ENCODE data around the gene NR4A1. TPM values are rescaled to one million over a fixed set of nuclear protein-coding genes. Genes with fewer than 3 reads are reported as not detected.
A peak's percentile ranks its signal among the peaks of the same experiment; 100 is the strongest.

NR4A1 gene
- total RNA-seq, 1 donor from 2014 or later: 76.3 TPM

DNA sequence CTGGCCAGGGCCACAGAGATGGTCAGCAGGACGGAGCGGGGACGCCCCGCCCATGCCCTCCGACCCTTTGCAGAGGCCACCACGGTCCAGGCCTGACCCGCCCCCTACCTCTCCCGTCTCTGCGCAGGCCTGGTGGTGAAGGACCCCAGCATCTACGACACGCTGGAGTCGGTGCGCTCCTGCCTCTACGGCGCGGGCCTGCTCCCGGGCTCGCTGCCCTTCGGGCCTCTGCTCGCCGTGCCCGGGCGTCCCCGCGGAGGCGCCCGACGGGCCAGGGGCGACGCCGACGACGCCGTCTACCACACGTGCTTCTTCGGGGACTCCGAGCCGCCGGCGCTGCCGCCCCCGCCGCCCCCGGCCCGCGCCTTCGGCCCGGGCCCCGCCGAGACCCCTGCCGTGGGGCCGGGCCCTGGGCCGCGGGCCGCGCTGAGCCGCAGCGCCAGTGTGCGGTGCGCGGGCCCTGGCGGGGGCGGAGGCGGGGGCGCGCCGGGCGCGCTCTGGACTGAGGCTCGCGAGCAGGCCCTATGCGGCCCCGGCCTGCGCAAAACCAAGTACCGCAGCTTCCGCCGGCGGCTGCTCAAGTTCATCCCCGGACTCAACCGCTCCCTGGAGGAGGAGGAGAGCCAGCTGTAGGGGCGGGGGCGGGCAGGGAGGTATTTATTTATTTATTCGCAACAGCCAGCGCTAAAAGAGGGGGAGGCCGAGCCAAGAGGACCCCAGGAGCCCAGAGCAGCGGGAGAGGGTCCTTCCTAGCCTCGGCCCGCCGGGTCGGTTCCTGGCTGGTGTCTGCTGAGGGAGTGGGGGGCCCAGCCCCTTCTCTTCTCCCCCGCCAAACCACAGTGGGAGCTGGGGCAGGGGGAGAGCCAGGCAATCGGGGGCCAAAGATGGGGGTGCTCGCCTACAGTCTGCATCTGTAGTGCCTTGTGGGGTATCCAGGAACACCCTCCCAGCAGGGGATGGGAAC, 36.4 kb upstream of the NR4A1 start:
- intact Hi-C loops (cut with DNase I): no loop called here
- no peak for DNase-seq (ENCODE audit: low spot score)

DNA sequence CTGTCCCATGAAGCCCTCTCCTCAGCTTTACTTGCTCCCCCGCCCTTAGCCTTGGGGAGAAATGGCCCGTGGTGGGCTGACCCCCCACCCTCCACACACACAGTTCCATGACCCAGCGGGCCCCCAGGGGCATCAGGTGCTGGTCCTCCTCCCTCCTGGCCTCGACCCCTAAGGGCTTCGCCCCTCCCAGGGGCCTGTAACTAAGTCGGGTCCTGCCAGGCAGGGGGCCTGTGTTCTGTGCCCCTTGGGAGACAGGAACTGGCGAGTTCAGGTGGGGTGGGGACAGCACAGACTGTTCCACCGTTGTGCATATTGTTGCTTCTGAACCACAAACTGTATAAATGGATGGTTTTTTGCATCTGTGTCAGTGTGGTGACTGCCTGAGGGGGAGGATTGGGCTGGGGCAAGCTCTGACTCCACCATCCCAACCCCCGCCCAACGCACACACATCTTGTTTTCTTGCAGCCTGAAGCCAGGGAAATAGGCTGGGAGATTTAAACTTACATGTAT, 35.7 kb upstream of the NR4A1 start:
- intact Hi-C loops (cut with DNase I): no loop called here
- no peak for DNase-seq (ENCODE audit: low spot score)

DNA sequence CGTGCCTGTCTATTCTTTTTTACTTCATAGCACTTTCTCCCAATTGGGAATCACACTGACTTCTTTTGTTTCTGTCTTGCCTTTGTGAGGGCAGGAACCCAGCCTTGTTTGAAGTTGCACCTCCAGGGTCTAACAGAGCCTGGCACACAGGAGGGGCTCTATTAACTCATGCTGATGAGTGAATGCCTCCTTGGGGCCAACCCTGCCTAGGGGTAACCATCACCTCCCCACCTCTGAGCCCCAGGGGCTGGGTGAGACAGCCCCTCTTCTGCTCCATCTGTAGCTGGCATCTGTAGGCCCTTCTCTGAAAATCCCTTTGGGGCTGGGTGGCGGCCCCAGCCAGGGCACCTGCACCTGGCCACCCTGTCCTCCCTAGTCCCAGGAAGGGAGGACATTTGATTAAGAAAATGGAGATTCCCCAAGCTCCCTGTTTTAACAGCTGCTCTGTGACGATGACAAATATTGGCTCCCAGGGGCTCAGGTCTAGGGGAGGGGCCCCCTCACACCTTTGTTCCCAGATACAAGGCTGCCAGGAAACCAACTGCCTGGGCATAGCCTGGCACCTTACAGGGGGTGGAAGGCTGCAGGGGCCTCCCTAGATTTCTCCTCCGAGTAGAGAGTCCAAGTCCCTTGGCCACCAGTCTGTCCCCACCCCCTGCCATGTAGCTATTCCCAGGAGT, 32.7 kb upstream of the NR4A1 start:
- no peak for DNase-seq (ENCODE audit: low spot score)
- intact Hi-C loops (cut with DNase I): no loop called here

DNA sequence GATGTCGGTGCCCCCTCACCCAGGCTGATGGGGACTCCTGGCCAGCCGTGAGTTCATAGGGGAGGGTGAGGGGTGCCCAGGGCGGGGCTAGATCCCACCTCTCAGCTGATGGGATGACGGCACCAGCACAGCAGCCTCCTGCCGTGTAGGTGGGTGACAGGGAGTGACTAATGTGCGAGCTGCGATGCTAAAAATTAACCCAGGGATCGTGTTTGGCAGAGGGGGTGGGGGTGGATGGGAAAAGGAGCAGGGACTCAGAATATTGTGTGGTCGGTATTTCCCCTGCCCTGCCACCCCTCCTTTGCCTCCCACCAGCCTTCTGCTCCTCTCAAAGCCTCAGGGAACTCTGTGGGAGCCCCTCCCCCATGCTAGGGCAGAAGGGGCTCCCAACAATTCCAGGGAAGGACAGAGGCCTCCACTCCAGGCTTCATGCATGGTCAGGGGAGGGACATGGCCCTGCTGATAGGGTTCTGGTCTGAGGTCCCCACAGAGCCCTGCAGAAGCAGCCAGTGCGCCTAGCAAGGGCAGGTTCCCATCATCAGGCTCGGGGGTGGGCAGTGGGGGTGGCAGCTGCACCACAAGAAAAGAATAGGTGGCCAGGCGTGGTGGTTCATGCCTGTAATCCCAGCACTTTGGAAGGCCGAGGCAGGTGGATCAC, 32.0 kb upstream of the NR4A1 start:
- intact Hi-C loops (cut with DNase I): no loop called here
- DNase-seq (ENCODE audit: low spot score): no peak

DNA sequence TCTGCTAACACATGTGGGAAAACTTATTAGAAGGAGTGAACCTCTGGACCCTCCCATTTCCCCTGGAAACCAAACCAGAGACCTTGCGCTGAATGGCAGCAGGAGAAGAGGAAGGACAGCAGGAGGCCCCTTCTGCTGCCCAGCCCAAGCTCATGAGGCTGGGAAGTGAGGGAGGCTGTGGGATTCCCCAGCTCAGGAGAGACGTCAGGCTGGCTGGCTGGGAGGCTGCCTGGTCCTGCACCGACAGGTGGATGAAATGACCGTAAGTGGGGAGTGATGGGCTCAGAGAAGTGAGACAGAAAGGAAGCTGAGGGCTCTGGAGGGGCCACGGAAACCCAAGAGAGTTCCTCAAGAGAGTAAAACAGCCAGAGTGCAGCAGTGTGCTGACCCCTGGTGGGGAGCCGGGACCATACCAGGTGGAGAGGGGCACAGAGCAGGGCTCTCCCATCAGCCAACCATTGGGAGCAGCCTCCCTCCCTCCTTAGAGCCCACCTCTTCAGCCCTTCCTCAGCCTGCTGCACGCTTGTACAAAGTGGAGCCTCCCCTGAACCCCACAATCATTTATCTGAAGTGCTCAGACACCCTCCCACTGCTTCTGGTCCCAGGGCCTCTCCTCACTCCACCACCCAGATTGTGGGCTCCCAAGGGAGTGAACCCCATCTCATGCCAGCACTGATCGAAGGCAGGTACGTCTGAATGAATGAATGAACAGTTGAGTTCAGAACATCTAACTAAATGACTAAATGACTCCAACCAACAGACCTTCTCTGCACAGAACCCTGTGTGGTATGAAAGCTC, 30.5 kb upstream of the NR4A1 start:
- intact Hi-C loops (cut with DNase I): no loop called here

DNA sequence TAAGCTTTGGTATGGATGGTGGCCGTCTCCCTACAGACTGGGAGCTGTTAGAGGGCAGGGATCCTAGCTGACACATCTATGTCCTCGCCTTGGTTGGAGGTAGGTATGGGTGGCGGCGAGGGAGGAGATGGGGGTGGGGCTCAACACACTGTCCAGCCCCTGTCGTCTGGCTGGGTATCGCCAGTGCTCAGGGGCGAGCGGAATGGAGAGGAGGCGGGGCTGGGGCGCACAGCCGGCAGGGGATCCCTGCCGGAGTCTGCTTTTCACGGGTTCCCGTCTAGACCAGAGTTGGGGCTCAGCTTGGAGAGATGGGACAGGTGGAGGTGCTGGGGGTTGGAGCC, 28.4 kb upstream of the NR4A1 start:
- DNase-seq (ENCODE audit: low spot score): no peak
- intact Hi-C loops (cut with DNase I): loop anchor here (1.0 kb wide), 1 partner anchor 16 kb away; no protein-coding TSS in a partner anchor

More for the DNA sequence above, 30.5 kb upstream of the NR4A1 start:
- no peak for DNase-seq (ENCODE audit: low spot score)

DNA sequence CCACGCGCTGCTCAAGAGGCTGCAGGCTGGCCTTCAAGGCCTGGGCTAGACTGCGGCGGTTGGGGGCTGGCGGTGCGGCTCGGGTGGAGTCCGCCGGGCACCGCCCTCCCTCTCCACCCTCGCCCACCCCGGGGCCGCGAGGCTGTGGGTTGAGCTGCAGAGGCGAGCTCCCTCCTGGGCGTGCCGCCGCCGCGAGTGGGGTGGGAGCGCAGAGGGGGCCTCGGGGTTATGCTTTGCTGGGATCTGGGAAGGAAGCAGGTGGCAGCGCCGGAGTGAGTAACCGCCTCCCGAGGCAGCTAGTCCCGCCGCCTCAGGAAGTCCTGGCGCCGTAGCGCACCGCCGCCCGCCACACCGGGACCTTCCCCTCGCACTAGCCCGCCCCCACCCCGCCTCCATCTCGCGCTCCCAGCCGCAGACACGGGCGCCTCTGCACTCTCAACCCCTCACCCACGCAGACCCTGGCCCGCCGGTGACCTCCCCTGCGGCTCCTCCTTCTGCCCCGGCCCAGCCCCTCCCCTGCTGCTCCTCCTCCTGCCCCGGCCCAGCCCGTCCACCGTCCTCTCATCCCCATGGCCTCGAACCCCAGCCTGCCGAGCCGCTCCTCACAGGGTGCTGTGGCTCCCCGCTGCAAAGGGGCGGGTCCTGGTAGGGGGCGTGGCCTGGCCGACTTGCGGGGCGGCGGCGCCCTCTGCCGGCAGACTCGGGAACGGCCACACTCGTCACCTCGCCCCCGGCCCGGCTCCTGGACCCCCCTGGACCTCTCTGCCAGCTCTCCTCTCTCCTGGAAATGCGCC, 27.9 kb upstream of the NR4A1 start:
- DNase-seq (ENCODE audit: low spot score): peak; percentile 95
- intact Hi-C loops (cut with DNase I): loop anchor here (1.0 kb wide), 1 partner anchor 16 kb away; no protein-coding TSS in a partner anchor

DNA sequence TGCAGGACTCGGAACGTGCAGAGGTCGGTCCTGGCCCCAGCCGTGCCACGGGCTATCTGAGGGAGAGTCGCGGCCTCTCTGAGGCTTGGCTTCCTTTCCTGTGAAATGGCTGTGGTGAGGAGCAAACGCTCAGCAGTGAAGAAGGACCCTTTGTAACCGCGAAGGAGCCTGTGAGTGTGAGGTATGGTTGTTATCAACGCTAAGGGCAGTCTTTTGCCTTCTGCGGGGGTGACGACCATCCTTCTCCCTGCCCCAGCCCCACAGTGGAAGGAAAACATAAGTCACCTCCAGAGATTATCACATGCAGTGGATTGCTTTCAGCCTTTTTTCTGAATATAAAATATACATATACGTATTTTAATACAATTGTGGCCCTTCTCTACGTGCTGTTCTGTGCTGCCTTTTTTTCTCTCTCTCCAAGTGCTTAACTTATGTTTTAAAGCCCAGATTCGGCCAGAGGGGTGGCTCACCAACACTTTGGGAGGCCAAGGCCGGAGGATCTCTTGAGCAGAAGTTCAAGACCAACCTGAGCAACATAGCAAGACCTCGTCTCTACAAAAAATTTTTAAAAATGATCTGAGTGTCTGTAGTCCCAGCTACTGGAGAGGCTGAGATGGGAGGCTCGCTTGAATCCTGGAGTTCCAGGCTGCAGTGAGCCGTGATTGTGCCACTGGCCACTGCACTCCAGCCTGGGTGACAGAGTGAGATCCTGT, 27.1 kb upstream of the NR4A1 start:
- intact Hi-C loops (cut with DNase I): loop anchor here (1.0 kb wide), 1 partner anchor 17 kb away; no protein-coding TSS in a partner anchor
- DNase-seq (ENCODE audit: low spot score): no peak

DNA sequence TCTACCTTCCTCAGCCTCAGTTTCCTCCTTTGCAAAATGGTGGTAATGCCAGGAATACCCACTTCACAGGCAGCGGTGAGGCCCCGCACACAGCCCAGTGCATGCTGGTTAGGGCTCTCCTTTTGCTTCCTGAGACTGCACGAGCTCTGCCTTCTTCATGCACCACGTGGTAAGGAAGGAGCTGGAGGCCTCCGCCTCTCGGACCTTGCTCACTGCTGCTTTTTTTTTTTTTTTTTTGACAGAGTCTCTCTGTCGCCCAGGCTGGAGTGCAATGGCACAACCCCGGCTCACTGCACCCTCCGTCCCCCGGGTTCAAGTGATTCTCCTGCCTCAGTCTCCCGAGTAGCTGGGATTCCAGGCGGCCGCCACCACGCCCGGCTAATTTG, 26.4 kb upstream of the NR4A1 start:
- intact Hi-C loops (cut with DNase I): loop anchor here (1.0 kb wide), 2 partner anchors 26 to 57 kb away; partner anchors contain the start of gene NR4A1
- DNase-seq (ENCODE audit: low spot score): no peak

DNA sequence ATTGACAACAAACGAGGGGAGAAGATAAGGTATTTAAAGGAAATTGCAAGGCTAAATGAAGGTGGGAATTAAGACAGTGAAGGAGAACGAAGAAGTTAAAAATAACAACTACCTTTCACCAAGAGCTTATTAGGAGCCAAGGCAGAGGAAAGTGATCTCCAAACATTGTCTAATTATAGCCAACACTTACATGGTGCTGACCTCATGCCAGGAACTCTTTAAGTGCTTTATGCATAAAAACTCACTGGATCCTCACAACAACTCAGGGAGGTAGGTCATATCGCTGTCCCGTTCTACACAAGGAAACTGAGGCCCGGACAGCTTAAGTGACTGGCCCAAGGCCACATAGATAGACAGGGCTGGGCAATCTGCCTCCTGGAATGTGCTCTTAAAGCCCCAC, 25.0 kb upstream of the NR4A1 start:
- intact Hi-C loops (cut with DNase I): loop anchor here (2.0 kb wide), 1 partner anchor 19 kb away; no protein-coding TSS in a partner anchor
- no peak for DNase-seq (ENCODE audit: low spot score)

DNA sequence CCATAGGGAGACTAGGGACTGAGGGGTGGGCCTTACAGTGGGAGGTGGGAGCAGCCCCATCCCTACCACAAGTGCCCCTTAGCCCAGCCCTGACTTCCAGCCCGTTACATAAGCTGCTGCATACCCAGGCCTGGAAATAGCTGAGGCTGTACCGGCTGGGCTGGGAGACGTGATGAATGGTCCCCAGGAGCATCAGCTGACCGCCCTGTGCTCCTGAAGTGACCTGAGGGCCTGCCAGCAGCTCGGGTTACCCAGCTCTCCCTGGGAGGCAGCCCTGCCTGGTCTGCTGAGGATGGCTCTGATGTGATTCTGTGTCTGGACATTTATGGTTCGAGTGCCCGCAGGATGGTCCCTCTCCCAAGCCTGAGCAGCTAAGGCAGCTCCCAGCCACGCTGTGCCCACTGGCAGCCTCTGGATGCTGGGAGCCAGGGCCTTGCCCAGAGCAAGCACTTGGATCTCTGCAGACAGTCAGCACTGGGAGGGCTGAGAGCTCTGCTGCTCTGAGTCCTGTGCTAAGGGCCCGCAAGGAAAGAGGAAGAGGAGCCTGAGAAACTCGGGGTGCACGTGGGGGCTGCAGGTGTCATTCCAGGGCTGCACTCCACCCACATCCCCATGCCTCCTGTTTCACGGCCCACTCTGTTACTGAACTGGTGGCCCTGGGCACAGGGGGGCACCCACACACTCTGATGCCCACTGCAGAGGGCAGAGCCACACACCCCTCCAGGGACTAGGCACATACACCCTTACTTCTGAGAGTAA, 24.0 kb upstream of the NR4A1 start:
- no peak for DNase-seq (ENCODE audit: low spot score)
- intact Hi-C loops (cut with DNase I): loop anchor here (2.0 kb wide), 1 partner anchor 18 kb away; no protein-coding TSS in a partner anchor

DNA sequence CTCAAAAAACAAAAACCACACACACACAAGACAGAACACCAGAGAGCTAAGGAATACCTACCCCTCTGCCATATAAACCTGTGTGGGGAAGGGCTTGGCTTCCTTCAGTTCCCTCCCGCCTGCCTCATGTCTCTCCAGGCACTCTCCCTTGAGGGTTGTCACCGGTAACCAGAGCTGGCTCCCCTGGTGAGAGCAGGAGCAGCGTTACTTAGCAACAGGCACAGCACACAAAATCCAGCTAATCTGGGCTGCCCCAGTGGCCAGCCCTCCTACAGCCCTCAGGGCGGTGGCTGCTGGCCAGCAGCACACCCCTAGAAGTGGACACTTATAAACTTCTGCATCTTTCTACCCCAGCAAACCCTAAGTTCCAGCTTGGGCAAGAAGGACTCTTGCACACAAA, 21.6 kb upstream of the NR4A1 start:
- intact Hi-C loops (cut with DNase I): loop anchor here (10.0 kb wide), 1 partner anchor 1015 kb away; no protein-coding TSS in a partner anchor
- no peak for DNase-seq (ENCODE audit: low spot score)

DNA sequence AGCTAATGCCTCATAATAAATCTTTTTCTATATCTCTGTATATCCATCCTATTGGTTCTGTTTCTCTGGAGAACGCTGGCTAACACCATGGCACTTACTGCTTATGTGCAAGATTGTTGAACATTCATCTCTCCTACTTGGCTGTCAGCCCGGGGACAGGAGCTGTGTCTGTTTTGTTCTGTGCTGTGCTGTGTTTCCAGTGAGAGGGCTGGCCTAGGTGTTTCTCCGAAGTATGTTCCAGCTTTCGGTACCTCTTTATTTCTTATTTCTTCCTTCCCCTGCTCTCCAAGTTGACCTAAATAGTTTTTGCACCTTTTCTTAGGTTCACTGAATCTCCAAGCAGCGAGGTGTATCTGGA, 18.8 kb upstream of the NR4A1 start:
- DNase-seq (ENCODE audit: low spot score): no peak
- intact Hi-C loops (cut with DNase I): loop anchor here (10.0 kb wide), 1 partner anchor 1012 kb away; no protein-coding TSS in a partner anchor

DNA sequence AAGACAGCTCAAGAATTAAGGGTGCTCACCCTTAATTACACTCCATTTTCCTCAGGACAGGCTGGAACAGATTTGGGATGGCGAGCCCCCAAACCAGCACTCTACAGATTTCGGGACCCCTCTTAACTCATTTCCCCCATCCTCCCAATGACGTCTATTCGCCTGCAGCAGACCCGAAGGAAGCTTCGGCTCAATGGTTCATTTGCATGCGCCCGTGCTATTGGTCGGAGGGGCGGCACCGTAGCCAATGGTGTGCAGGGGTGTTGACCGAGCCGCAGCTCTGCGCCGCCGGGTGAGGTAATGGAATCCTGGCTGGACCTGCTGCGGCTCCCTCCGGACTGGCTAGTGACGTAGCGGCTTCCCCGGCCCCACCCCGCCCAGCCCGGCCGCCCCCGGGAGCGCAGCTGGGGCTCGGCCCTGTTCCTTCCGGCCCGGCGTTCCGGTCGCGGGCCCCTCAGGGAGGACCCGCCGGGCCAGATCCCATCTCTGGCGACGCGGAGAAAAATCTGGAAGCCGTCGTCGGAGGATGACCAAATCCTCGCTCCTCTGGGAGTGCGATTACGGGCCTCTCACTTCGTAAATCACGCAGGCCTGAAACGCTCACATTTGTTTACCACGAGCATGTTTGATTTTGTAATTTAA, 18.3 kb upstream of the NR4A1 start:
- intact Hi-C loops (cut with DNase I): loop anchor here (10.0 kb wide), 1 partner anchor 1012 kb away; no protein-coding TSS in a partner anchor
- peak; percentile 100 for DNase-seq (ENCODE audit: low spot score)

DNA sequence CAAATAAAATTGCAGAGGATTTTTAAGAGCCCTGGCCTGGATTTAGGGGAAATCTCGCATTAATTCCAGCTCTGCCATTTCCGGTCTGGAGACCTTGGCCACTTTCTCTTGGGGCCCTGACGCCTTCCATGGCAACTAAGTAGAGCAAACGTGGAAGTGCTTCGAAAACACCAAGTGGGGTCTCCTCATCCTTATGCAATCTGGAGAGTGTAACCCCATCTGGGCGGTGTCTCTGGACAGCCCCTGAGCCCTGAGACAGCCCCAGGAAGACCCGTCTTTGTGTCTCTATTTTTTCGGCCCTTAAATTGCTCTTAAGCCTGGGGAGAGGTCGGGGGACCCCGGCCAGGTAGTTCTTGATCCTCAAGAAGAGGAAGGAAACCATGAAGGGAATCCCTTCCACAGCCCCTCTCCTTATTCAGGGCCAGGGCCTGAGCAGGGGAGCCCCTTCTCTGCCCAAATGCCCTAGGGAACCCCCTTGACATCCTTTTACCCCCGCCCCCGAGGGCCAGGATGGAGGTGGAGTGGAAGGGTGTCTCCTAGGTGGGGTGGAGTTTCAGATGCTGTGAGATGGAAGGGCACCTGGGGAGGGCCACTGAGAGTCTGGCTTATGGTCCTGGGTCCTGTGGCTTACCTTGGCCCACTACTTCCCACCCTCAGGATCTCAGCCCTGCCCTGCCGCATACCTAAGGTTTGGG, 17.6 kb upstream of the NR4A1 start:
- no peak for DNase-seq (ENCODE audit: low spot score)
- intact Hi-C loops (cut with DNase I): loop anchor here (10.0 kb wide), 1 partner anchor 1011 kb away; no protein-coding TSS in a partner anchor

DNA sequence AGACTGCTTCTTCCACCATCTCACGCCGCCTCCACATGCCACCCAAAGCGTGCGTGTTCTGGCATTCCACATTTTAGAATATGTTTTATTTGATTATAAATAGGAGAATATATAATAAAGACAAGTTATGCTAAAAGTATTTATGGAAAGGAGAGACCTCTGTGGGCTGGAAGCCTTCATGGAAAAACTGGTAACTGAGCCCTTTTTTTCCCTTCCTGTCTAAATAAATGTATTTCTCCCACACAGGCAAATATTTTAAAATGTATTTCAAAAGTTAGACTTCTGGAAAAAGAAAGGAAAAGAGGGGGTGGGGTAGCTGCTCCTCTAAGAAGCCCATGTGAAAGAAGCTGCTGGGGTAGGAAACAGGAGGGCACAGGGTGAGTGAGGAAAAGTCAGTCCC, 16.1 kb upstream of the NR4A1 start:
- DNase-seq (ENCODE audit: low spot score): no peak
- intact Hi-C loops (cut with DNase I): loop anchor here (10.0 kb wide), 1 partner anchor 1010 kb away; no protein-coding TSS in a partner anchor

Measured in cardiac septum (tissue), 1 donor.